OCI-LY1 (cell line): Measurements from ENCODE around the gene TRPV6.

Source experiments
- H2AFZ ChIP-seq: fragments of 200-600 bp; sonication (generic), shearing (Covaris generic); 2 replicates; pipeline ENCODE4 v1.6.0; 2014; ENCODE audit warnings: antibody characterized with exemption, mild to moderate bottlenecking, low read length
- H3F3A ChIP-seq: fragments of 200-600 bp; sonication (generic), shearing (Covaris generic); 2 replicates; pipeline ENCODE4 v1.6.0; 2014; ENCODE audit warnings: mild to moderate bottlenecking, antibody characterized with exemption, low read length, moderate library complexity; ENCODE audit not compliant: insufficient read depth
- H3K27ac ChIP-seq: fragments of 200-600 bp; sonication (generic); 2 replicates; pipeline ENCODE4 v1.5.1; 2014; ENCODE audit warnings: low read length, mixed run types, mild to moderate bottlenecking, low read depth; ENCODE audit not compliant: poor library complexity, severe bottlenecking
- H3K27me3 ChIP-seq: fragments of 200-600 bp; sonication (generic); 2 replicates; pipeline ENCODE4 v1.6.0; 2014; ENCODE audit warnings: antibody characterized with exemption, mild to moderate bottlenecking, low read length, moderate library complexity; ENCODE audit not compliant: insufficient read depth
- H3K36me3 ChIP-seq: fragments of 200-600 bp; sonication (generic); 2 replicates; pipeline ENCODE4 v1.6.1; 2014; ENCODE audit warnings: mild to moderate bottlenecking, antibody characterized with exemption, low read length, moderate library complexity, mixed read lengths; ENCODE audit not compliant: insufficient read depth
- H3K4me1 ChIP-seq: fragments of 200-600 bp; sonication (generic); 2 replicates; pipeline ENCODE4 v1.5.1; 2014; ENCODE audit warnings: mild to moderate bottlenecking, low read length, moderate library complexity; ENCODE audit not compliant: insufficient read depth, severe bottlenecking
- H3K4me2 ChIP-seq: fragments of 200-600 bp; sonication (generic), shearing (Covaris generic); 2 replicates; pipeline ENCODE4 v1.6.1; 2014; ENCODE audit warnings: low read length
- H3K4me3 ChIP-seq: fragments of 200-600 bp; sonication (generic); 2 replicates; pipeline ENCODE4 v1.5.1; 2014; ENCODE audit warnings: low read length, low read depth, mild to moderate bottlenecking, mixed read lengths; ENCODE audit not compliant: poor library complexity, severe bottlenecking
- H3K79me2 ChIP-seq: fragments of 200-600 bp; shearing (Covaris generic); 2 replicates; pipeline ENCODE4 v1.6.1; 2016; ENCODE audit warnings: mixed run types, low read length, mixed read lengths; ENCODE audit not compliant: insufficient read depth
- H3K9ac ChIP-seq: fragments of 200-600 bp; sonication (generic), shearing (Covaris generic); 2 replicates; pipeline ENCODE4 v1.6.1; 2014; ENCODE audit warnings: mild to moderate bottlenecking, low read length, mixed read lengths
- H3K9me2 ChIP-seq: fragments of 200-600 bp; sonication (generic), shearing (Covaris generic); 2 replicates; pipeline ENCODE4 v1.6.1; 2014; ENCODE audit warnings: low read depth, mild to moderate bottlenecking, low read length, mixed read lengths
- H3K9me3 ChIP-seq: fragments of 200-600 bp; shearing (Covaris generic); 2 replicates; pipeline ENCODE4 v1.6.1; 2014; ENCODE audit warnings: low read length, mixed read lengths
- H4K20me1 ChIP-seq: fragments of 200-600 bp; sonication (generic), shearing (Covaris generic); 2 replicates; pipeline ENCODE4 v1.6.0; 2016; ENCODE audit warnings: mild to moderate bottlenecking, low read length; ENCODE audit not compliant: insufficient read depth
- EZH2 ChIP-seq: fragments of 200-600 bp; sonication (generic), shearing (Covaris generic); IDR thresholded peaks from 2 replicates; pipeline ENCODE4 v1.8.0; 2017; ENCODE audit warnings: borderline replicate concordance, mixed run types, mild to moderate bottlenecking, antibody characterized with exemption, low read length, moderate library complexity, mixed read lengths
- TF ChIP-seq, protein P1 (sequence below): fragments of 200-600 bp; sonication (generic), shearing (Covaris generic); IDR thresholded peaks from 2 replicates; pipeline ENCODE4 v1.5.1; 2017; ENCODE audit warnings: mild to moderate bottlenecking, antibody characterized with exemption, low read length, moderate library complexity, mixed read lengths

TRPV6 gene

DNA sequence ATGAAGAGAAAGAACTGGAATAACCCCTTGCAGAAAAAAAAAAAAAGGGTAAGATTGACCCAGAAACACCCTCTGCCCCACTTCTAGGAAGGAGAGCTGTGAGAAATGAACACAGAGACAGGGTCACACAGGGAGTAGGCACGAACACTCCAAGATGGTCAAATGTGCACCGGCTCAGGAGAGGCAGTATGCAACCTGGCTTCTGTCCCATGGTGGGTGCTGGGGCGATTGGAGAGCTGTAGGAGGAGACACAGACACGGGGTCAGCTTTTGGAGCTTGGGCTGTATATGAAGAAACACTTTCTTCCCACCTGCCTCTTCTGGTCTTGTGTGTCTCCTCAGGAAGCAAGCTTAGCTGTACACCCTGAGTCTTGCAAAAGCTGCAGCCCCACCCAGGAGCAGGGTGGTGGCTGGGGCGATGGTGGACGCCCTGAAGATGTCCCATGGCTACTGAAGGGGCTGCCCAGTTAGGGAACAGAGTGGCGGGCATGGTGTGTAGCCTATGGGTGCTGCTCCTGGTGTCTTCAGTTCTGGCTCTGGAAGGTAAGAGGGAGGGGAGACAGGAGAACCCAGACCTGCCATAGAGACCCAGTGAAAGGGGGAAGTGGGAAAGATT is 22.7 kb downstream of the TRPV6 start:
- Histone ChIP-seq H3F3A (no peaks in the 10 kb centered on the region), H3K9ac (no peak overlapping the region), H3K4me2 (no peak overlapping the region), H3K4me1 (no peaks in the 10 kb centered on the region), H3K27me3 (peaks cover 5% of the 10 kb centered on the region), H3K79me2 (no peaks in the 10 kb centered on the region), H3K9me3 (no peaks in the 10 kb centered on the region), H4K20me1 (no peaks in the 10 kb centered on the region), H3K27ac (no peak overlapping the region), H3K36me3 (no peaks in the 10 kb centered on the region), H3K9me2 (no peaks in the 10 kb centered on the region), H2AFZ (no peak overlapping the region), H3K4me3 (no peak overlapping the region)
- TF ChIP-seq, protein P1, sequence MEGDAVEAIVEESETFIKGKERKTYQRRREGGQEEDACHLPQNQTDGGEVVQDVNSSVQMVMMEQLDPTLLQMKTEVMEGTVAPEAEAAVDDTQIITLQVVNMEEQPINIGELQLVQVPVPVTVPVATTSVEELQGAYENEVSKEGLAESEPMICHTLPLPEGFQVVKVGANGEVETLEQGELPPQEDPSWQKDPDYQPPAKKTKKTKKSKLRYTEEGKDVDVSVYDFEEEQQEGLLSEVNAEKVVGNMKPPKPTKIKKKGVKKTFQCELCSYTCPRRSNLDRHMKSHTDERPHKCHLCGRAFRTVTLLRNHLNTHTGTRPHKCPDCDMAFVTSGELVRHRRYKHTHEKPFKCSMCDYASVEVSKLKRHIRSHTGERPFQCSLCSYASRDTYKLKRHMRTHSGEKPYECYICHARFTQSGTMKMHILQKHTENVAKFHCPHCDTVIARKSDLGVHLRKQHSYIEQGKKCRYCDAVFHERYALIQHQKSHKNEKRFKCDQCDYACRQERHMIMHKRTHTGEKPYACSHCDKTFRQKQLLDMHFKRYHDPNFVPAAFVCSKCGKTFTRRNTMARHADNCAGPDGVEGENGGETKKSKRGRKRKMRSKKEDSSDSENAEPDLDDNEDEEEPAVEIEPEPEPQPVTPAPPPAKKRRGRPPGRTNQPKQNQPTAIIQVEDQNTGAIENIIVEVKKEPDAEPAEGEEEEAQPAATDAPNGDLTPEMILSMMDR: no peak
- TF ChIP-seq EZH2: no peak

DNA sequence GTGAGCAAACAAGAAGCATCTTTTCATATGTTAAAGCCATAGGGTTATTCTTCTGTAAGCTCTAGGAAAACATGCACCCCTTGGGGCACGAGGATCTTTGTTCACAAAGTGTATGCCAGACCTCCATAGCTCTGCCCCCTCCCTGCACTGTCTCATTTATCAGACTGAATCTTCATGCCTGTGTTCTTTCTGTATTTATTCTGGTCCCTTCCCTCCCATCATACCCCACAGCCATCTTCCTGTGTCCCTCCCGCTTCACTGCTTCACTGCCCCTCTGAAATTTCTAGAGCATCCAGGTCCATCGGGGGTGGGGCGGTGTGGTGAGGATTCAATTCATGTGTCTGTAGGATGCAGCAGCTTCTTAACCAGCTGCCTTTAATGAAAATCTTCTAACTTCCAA is 23.2 kb downstream of the TRPV6 start:
- Histone ChIP-seq H2AFZ (no peak overlapping the region), H3K4me2 (no peak overlapping the region), H3K9me3 (no peaks in the 10 kb centered on the region), H3K27me3 (peaks cover 5% of the 10 kb centered on the region), H3K4me3 (no peak overlapping the region), H3K27ac (no peak overlapping the region), H4K20me1 (no peaks in the 10 kb centered on the region), H3K4me1 (no peaks in the 10 kb centered on the region), H3F3A (no peaks in the 10 kb centered on the region), H3K79me2 (no peaks in the 10 kb centered on the region), H3K9ac (no peak overlapping the region), H3K36me3 (no peaks in the 10 kb centered on the region), H3K9me2 (no peaks in the 10 kb centered on the region)
- TF ChIP-seq EZH2: no peak
- TF ChIP-seq, protein P1: no peak

DNA sequence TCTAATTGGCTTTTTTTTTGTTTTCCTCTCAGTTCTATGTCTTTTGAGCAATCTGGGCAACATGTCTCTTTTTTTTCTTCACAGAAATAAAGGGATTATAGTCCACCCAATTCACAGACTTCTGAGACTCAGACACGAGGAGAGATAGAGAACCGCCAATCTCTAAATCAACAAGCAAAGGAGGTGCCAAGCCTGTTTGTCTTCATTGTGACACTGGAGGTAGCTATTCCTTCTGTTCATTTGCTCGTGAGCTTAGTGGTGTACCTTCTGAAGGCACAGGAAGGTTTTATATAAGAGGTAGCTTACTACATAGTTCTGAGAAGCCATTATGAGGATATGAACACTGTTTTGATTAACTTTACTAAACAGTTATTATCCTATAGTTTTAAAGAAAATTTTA is 24.6 kb downstream of the TRPV6 start:
- no peak overlapping the region for H2AFZ ChIP-seq
- no peaks in the 10 kb centered on the region for H3K4me1 ChIP-seq
- no peak overlapping the region for H3K9ac ChIP-seq
- no peak for TF ChIP-seq EZH2
- TF ChIP-seq, protein P1: no peak
- H3F3A ChIP-seq: no peaks in the 10 kb centered on the region
- no peak overlapping the region for H3K4me3 ChIP-seq
- peaks cover 5% of the 10 kb centered on the region for H3K27me3 ChIP-seq
- no peaks in the 10 kb centered on the region for H4K20me1 ChIP-seq
- H3K79me2 ChIP-seq: no peaks in the 10 kb centered on the region
- no peak overlapping the region for H3K27ac ChIP-seq
- no peaks in the 10 kb centered on the region for H3K9me2 ChIP-seq
- H3K4me2 ChIP-seq: no peak overlapping the region
- H3K36me3 ChIP-seq: no peaks in the 10 kb centered on the region
- H3K9me3 ChIP-seq: no peaks in the 10 kb centered on the region
